GM12801 (cell line): ENCODE data around the gene CRTAC1.

Experiments used
- CTCF ChIP-seq: IDR thresholded peaks from one replicate; pipeline ENCODE4 v1.5.1; 2011; ENCODE audit warnings: control low read depth; ENCODE audit not compliant: insufficient read length; ENCODE audit errors: extremely low read depth

The CRTAC1 gene

GRCh38 chr10:97827702-97828291 is 202.6 kb downstream of the CRTAC1 start:
- TF ChIP-seq CTCF = no peak

- TF ChIP-seq CTCF = no peak
Observed at GRCh38 chr10:97826892-97827291, 203.5 kb downstream of the CRTAC1 start.

GRCh38 chr10:97825020-97825760 is 205.2 kb downstream of the CRTAC1 start:
- TF ChIP-seq CTCF = no peak

GRCh38 chr10:97823734-97824133 is 206.7 kb downstream of the CRTAC1 start:
- TF ChIP-seq CTCF = no peak

- TF ChIP-seq CTCF = no peak
Observed at GRCh38 chr10:97822261-97822687, 208.1 kb downstream of the CRTAC1 start.

- no peak for TF ChIP-seq CTCF
Observed at GRCh38 chr10:97821308-97822038, 208.9 kb downstream of the CRTAC1 start.

- no peak for TF ChIP-seq CTCF
Observed at GRCh38 chr10:97820096-97820704, 210.2 kb downstream of the CRTAC1 start.
